Measurements from ENCODE around the gene CAMTA1. TPM values are rescaled to one million over a fixed set of nuclear protein-coding genes. Genes with fewer than 3 reads are reported as not detected.

The CAMTA1 gene
- total RNA-seq, 2 experiments from 2014 or later = 43.9 to 73.3 TPM

GRCh38 chr1:7015022-7015421, 229.8 kb downstream of the CAMTA1 start:
- intact Hi-C loops (cut with micrococcal nuclease; ENCODE audit: unreplicated experiment) = no loop called here
- BruUV-seq (replicated peaks) = no TSS peak
- Histone ChIP-seq H3K36me3 (ENCODE audit: insufficient read depth, low read length) (no peaks in the 10 kb centered on the region), H3K4me2 (ENCODE audit: low read length) (no peak overlapping the region), H2AFZ (ENCODE audit: low read length) (no peak overlapping the region), H3K4me1 (ENCODE audit: insufficient read depth, low read length, poor library complexity, severe bottlenecking) (no peaks in the 10 kb centered on the region), H3K9me2 (ENCODE audit: insufficient read depth, low read length) (no peaks in the 10 kb centered on the region), H3K9me3 (ENCODE audit: low read length) (no peaks in the 10 kb centered on the region), H3K4me3 (ENCODE audit: low read depth, low read length, poor library complexity, severe bottlenecking) (no peak overlapping the region), H3K79me2 (ENCODE audit: insufficient read depth, low read depth, low read length) (no peaks in the 10 kb centered on the region), H3K27ac (ENCODE audit: low read depth, low read length, poor library complexity, severe bottlenecking) (no peak overlapping the region), H4K20me1 (ENCODE audit: insufficient read depth, low read length) (no peaks in the 10 kb centered on the region)
- CTCF ChIA-PET (ENCODE audit: unreplicated experiment) = no interaction called here
- no peak for DNase-seq (ENCODE audit: low spot score)
- TF ChIP-seq EZH2phosphoT487 (IDR thresholded peaks at IDR 0.05; ENCODE audit: borderline replicate concordance, low read depth, low read length) (no peak), CTCF (conservative IDR thresholded peaks at IDR 0.05; ENCODE audit: low read length) (no peak)
- POLR2A ChIA-PET = no interaction called here

DNA sequence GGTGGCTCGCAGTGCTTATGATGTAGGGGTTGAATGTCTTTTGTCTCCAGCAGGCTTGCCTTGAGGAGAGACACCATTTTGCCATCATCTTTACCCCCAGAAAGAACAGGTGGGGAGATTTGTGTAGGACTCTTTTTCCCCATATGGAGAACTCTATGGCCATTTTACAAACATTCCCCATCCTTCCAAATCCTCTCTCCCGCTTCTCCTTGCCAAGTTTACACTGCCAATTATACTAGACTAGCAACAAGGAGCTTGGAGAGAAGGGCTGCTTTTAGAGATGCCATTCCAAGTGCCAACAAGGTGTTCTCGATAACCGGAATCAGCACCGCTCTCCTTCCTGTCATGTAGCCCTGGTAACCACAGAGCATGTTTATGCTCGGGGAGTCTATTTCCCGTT, 233.1 kb downstream of the CAMTA1 start:
- no peak for TF ChIP-seq EZH2phosphoT487 (IDR thresholded peaks at IDR 0.05; ENCODE audit: borderline replicate concordance, low read depth, low read length)
- no peak for TF ChIP-seq CTCF (conservative IDR thresholded peaks at IDR 0.05; ENCODE audit: low read length)
- ChIA-PET CTCF (ENCODE audit: unreplicated experiment) (no interaction called here), POLR2A (no interaction called here)
- H3K9me2 ChIP-seq (ENCODE audit: insufficient read depth, low read length) = no peaks in the 10 kb centered on the region
- H3K4me2 ChIP-seq (ENCODE audit: low read length) = no peak overlapping the region
- no peak overlapping the region for H2AFZ ChIP-seq (ENCODE audit: low read length)
- H3K27ac ChIP-seq (ENCODE audit: low read depth, low read length, poor library complexity, severe bottlenecking) = no peak overlapping the region
- H3K4me1 ChIP-seq (ENCODE audit: insufficient read depth, low read length, poor library complexity, severe bottlenecking) = no peaks in the 10 kb centered on the region
- no peaks in the 10 kb centered on the region for H3K9me3 ChIP-seq (ENCODE audit: low read length)
- no peaks in the 10 kb centered on the region for H3K79me2 ChIP-seq (ENCODE audit: insufficient read depth, low read depth, low read length)
- intact Hi-C loops (cut with micrococcal nuclease; ENCODE audit: unreplicated experiment) = no loop called here
- H3K36me3 ChIP-seq (ENCODE audit: insufficient read depth, low read length) = no peaks in the 10 kb centered on the region
- no peak for DNase-seq (ENCODE audit: low spot score)
- no TSS peak for BruUV-seq (replicated peaks)
- no peaks in the 10 kb centered on the region for H4K20me1 ChIP-seq (ENCODE audit: insufficient read depth, low read length)
- no peak overlapping the region for H3K4me3 ChIP-seq (ENCODE audit: low read depth, low read length, poor library complexity, severe bottlenecking)

DNA sequence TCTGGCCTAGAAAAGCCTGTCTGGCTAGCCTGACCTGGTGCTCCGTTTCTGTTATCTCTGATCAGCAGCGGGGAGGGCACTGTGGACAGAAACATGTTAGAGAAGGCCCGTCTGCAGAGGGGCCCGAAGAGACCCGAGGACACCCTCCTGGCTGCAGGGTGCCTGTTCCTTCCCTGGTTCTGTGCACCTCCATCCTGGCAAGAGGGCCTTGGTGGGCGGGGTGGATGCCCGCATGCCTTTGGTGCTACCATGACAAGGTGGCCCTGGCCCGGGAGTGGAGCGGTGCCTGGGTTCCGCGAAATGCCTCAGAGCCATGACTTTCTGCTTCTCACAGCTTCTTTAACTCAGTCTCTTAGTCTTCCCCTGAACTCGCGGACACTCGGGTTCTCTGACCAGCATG, 233.6 kb downstream of the CAMTA1 start:
- H3K4me3 ChIP-seq (ENCODE audit: low read depth, low read length, poor library complexity, severe bottlenecking) = no peak overlapping the region
- no peak overlapping the region for H3K4me2 ChIP-seq (ENCODE audit: low read length)
- no peaks in the 10 kb centered on the region for H3K4me1 ChIP-seq (ENCODE audit: insufficient read depth, low read length, poor library complexity, severe bottlenecking)
- no peak for TF ChIP-seq CTCF (conservative IDR thresholded peaks at IDR 0.05; ENCODE audit: low read length)
- TF ChIP-seq EZH2phosphoT487 (IDR thresholded peaks at IDR 0.05; ENCODE audit: borderline replicate concordance, low read depth, low read length) = no peak
- no peak overlapping the region for H3K27ac ChIP-seq (ENCODE audit: low read depth, low read length, poor library complexity, severe bottlenecking)
- H3K9me3 ChIP-seq (ENCODE audit: low read length) = no peaks in the 10 kb centered on the region
- H3K79me2 ChIP-seq (ENCODE audit: insufficient read depth, low read depth, low read length) = no peaks in the 10 kb centered on the region
- H2AFZ ChIP-seq (ENCODE audit: low read length) = no peak overlapping the region
- CTCF ChIA-PET (ENCODE audit: unreplicated experiment) = no interaction called here
- DNase-seq (ENCODE audit: low spot score) = no peak
- POLR2A ChIA-PET = no interaction called here
- BruUV-seq (replicated peaks) = no TSS peak
- H4K20me1 ChIP-seq (ENCODE audit: insufficient read depth, low read length) = no peaks in the 10 kb centered on the region
- intact Hi-C loops (cut with micrococcal nuclease; ENCODE audit: unreplicated experiment) = no loop called here
- H3K9me2 ChIP-seq (ENCODE audit: insufficient read depth, low read length) = no peaks in the 10 kb centered on the region
- no peaks in the 10 kb centered on the region for H3K36me3 ChIP-seq (ENCODE audit: insufficient read depth, low read length)
